ENCODE results near the gene STPG1.
A peak's percentile ranks its signal among the peaks of the same experiment; 100 is the strongest.
"Not testable (repeated sequence)": the region's sequence is repeated elsewhere in the genome, so short reads cannot be mapped to it uniquely, and the experiment has no call there.

Gene STPG1

DNA sequence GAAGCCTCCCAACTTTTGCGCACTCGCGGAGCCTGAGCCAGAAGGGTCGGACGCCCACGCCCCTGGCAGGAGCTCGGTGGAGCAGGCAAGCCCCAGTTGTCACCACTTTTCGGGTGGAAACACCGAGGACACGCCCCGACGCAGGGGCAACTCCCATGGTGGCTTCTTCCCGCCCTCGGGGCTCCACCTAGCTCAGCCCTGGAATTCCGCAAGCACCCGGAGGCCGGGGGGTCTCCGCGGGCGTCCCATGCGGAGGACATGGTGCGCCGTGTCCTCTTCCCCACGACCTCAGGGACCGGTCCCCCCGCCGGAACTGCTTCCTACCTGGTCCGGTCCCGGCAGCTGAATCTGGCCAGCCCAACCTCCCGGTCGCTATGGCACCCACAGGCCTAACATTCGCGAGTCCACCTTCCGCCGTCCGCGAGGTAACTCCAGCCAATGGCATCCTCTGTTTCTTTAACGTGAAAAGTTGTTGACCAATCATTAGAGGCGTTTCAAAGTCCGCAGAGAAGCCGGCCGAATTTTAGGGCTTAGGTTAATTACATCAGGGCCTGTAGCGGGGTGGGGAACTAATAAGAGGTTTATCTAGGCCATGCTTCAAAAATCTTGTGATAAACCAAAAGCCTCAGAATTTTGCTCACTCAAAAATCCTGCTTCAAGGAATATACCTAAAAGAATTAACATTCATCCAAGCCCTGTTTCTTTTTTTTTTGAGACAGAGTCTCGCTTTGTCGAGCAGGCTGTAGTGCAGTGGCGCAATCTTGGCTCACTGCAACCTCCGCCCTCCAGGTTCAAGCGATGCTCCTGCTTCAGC, at the start of gene STPG1:
Gene STPG1 (minus strand): TSS at position 433 of the 814 bp plus-strand sequence. CDS start 12,394 bp downstream, outside the sequence.
- peaks cover 3% of the 10 kb centered on the region for H3K27me3 ChIP-seq (ENCODE audit: control insufficient read depth, insufficient read depth, low read length)
- no peaks in the 10 kb centered on the region for H3K9me3 ChIP-seq (ENCODE audit: control insufficient read depth, low read depth, low read length)
- peak within 1 kb of the TSS; percentile 80 for H3K4me3 ChIP-seq (ENCODE audit: low read length)
- peak within 1 kb of the TSS; percentile 80 for H3K9ac ChIP-seq (ENCODE audit: low read length)
- peak within 1 kb of the TSS; percentile 12 for H3K27ac ChIP-seq (ENCODE audit: low read length)
- H3K4me1 ChIP-seq (ENCODE audit: control insufficient read depth, low read depth, low read length): peaks cover 5% of the 10 kb centered on the region
- no peaks in the 10 kb centered on the region for H3K36me3 ChIP-seq (ENCODE audit: control insufficient read depth, low read depth, low read length)

- not testable (repeated sequence) for H3K27me3 ChIP-seq (ENCODE audit: control insufficient read depth, insufficient read depth, low read length); H3K36me3 ChIP-seq (ENCODE audit: control insufficient read depth, low read depth, low read length); H3K9me3 ChIP-seq (ENCODE audit: control insufficient read depth, low read depth, low read length)
These were observed 48.5 kb upstream of the STPG1 start for GRCh38 chr1:24462128-24462527.

DNA sequence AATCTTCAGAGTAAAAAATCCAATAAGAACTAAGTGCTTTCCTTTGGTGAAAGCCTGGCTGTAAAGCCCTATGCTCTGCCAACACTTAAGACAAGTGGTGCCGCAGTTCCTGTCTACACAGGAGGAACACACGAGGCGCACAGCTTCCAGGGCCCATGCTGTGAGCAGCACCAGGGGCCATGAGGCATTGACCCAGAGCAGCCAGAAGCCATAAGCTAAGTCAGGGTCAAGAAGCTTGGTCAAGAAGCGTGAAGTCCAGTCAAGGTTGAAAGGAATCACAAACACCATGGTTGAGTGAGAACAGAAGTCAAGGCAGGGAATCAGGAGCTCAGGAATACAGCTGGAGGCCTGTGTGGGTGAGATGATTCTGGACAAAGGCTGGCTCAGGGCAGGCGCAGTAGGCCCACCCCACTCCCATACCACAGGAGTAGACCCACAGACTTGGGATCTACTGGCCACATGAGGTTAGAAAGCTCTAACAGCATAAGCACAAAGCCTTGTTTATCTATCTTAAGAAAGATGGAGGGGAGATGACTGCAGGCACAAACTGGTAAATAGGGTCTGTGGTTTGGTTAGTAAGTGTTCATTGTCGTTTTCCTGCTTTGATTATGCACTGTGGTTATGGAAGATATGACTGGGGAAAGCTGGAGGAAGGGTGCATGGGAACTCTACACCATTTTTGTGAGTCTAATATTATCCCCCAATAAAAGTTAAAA, 46.1 kb upstream of the STPG1 start:
- no peak overlapping the region for H3K27ac ChIP-seq (ENCODE audit: low read length)
- H3K9me3 ChIP-seq (ENCODE audit: control insufficient read depth, low read depth, low read length): no peaks in the 10 kb centered on the region
- no peak overlapping the region for H3K4me3 ChIP-seq (ENCODE audit: low read length)
- H3K27me3 ChIP-seq (ENCODE audit: control insufficient read depth, insufficient read depth, low read length): no peaks in the 10 kb centered on the region
- H3K36me3 ChIP-seq (ENCODE audit: control insufficient read depth, low read depth, low read length): no peaks in the 10 kb centered on the region
- peaks cover 16% of the 10 kb centered on the region for H3K4me1 ChIP-seq (ENCODE audit: control insufficient read depth, low read depth, low read length)
- no peak overlapping the region for H3K9ac ChIP-seq (ENCODE audit: low read length)

More at GRCh38 chr1:24462128-24462527, 48.5 kb upstream of the STPG1 start:
- H3K27ac ChIP-seq (ENCODE audit: low read length); H3K9ac ChIP-seq (ENCODE audit: low read length); H3K4me3 ChIP-seq (ENCODE audit: low read length): not testable (repeated sequence)
- peaks cover 27% of the 10 kb centered on the region for H3K4me1 ChIP-seq (ENCODE audit: control insufficient read depth, low read depth, low read length)

GRCh38 chr1:24457866-24458265, 44.3 kb upstream of the STPG1 start:
- no peak overlapping the region for H3K4me3 ChIP-seq (ENCODE audit: low read length)
- H3K9me3 ChIP-seq (ENCODE audit: control insufficient read depth, low read depth, low read length): no peaks in the 10 kb centered on the region
- H3K4me1 ChIP-seq (ENCODE audit: control insufficient read depth, low read depth, low read length): no peaks in the 10 kb centered on the region
- no peaks in the 10 kb centered on the region for H3K27me3 ChIP-seq (ENCODE audit: control insufficient read depth, insufficient read depth, low read length)
- H3K9ac ChIP-seq (ENCODE audit: low read length): no peak overlapping the region
- H3K36me3 ChIP-seq (ENCODE audit: control insufficient read depth, low read depth, low read length): no peaks in the 10 kb centered on the region
- H3K27ac ChIP-seq (ENCODE audit: low read length): no peak overlapping the region

DNA sequence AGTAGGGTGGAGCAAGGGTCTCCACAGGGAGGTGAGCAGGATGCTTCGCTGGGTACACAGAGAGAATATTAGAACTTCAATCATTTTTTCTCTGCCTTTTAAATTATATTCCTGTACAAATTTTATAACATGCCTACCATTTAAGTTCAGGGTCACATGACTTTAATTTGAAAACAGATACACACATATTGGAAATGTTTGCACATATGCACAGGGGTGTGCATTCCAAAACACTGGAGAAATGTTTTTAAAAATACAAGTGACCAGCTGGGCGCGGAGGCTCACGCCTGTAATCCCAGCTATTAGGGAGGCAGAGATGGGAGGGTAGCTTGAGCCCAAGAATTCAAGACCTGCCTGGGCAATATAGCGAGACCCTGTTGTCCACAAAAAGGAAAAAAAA, 41.7 kb upstream of the STPG1 start:
- Histone ChIP-seq H3K36me3 (ENCODE audit: control insufficient read depth, low read depth, low read length) (no peaks in the 10 kb centered on the region), H3K9me3 (ENCODE audit: control insufficient read depth, low read depth, low read length) (no peaks in the 10 kb centered on the region), H3K27ac (ENCODE audit: low read length) (no peak overlapping the region), H3K4me3 (ENCODE audit: low read length) (no peak overlapping the region), H3K27me3 (ENCODE audit: control insufficient read depth, insufficient read depth, low read length) (no peaks in the 10 kb centered on the region), H3K4me1 (ENCODE audit: control insufficient read depth, low read depth, low read length) (no peaks in the 10 kb centered on the region), H3K9ac (ENCODE audit: low read length) (no peak overlapping the region)

- no peaks in the 10 kb centered on the region for H3K9me3 ChIP-seq (ENCODE audit: control insufficient read depth, low read depth, low read length)
- no peaks in the 10 kb centered on the region for H3K27me3 ChIP-seq (ENCODE audit: control insufficient read depth, insufficient read depth, low read length)
- no peaks in the 10 kb centered on the region for H3K4me1 ChIP-seq (ENCODE audit: control insufficient read depth, low read depth, low read length)
- H3K36me3 ChIP-seq (ENCODE audit: control insufficient read depth, low read depth, low read length): no peaks in the 10 kb centered on the region
- H3K27ac ChIP-seq (ENCODE audit: low read length): no peak overlapping the region
- no peak overlapping the region for H3K4me3 ChIP-seq (ENCODE audit: low read length)
- H3K9ac ChIP-seq (ENCODE audit: low read length): no peak overlapping the region
These were observed 41.1 kb upstream of the STPG1 start for GRCh38 chr1:24454673-24455072.

DNA sequence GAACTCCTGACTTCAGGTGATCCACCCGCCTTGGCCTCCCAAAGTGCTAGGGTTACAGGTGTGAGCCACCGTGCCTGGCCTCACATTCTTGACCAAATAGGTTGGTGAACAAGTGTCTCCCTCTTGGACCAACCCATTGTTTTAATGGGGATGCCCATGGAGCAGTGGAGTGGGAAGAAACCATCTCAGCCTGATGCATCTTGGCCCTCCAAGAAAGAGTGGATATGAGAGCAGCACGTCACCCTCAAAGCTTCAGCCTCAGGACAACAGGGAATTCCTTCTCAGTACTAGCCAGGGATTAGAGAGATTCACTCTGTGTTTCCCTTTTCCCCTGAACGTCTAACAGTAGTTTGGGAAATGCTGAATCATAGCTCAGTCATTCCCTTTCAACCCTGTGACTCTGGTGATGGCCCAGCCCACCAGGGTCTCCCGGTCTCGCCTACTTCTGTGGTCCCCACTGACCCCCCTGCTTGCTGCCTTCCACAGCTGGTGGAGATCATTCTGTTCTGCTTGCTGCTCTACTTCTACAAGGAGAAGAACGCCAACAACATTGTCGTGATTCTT, 39.4 kb upstream of the STPG1 start:
- no peak overlapping the region for H3K27ac ChIP-seq (ENCODE audit: low read length)
- no peaks in the 10 kb centered on the region for H3K27me3 ChIP-seq (ENCODE audit: control insufficient read depth, insufficient read depth, low read length)
- H3K9ac ChIP-seq (ENCODE audit: low read length): no peak overlapping the region
- H3K4me1 ChIP-seq (ENCODE audit: control insufficient read depth, low read depth, low read length): no peaks in the 10 kb centered on the region
- no peak overlapping the region for H3K4me3 ChIP-seq (ENCODE audit: low read length)
- no peaks in the 10 kb centered on the region for H3K9me3 ChIP-seq (ENCODE audit: control insufficient read depth, low read depth, low read length)
- no peaks in the 10 kb centered on the region for H3K36me3 ChIP-seq (ENCODE audit: control insufficient read depth, low read depth, low read length)

DNA sequence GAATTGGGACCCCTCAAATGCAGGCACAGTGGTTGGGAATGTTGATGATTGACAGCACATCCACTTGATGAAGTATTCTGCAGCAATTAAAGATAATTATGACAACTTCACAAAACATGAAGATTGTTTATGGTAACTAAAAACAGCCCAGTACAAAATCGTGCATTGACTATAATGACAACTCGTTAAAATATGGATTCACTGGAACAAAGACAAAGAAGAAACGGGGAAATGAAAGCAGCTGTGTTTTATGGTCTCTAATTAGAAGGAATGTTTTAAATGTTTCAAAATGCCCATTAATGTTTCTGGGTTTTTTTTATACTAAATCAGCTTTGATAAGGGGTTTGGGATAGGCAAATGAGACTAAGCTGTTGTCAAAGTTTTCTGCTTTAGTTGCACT, 38.2 kb upstream of the STPG1 start:
- Histone ChIP-seq H3K4me3 (ENCODE audit: low read length) (no peak overlapping the region), H3K36me3 (ENCODE audit: control insufficient read depth, low read depth, low read length) (no peaks in the 10 kb centered on the region), H3K4me1 (ENCODE audit: control insufficient read depth, low read depth, low read length) (no peaks in the 10 kb centered on the region), H3K9me3 (ENCODE audit: control insufficient read depth, low read depth, low read length) (no peaks in the 10 kb centered on the region), H3K27ac (ENCODE audit: low read length) (no peak overlapping the region), H3K27me3 (ENCODE audit: control insufficient read depth, insufficient read depth, low read length) (no peaks in the 10 kb centered on the region), H3K9ac (ENCODE audit: low read length) (no peak overlapping the region)

DNA sequence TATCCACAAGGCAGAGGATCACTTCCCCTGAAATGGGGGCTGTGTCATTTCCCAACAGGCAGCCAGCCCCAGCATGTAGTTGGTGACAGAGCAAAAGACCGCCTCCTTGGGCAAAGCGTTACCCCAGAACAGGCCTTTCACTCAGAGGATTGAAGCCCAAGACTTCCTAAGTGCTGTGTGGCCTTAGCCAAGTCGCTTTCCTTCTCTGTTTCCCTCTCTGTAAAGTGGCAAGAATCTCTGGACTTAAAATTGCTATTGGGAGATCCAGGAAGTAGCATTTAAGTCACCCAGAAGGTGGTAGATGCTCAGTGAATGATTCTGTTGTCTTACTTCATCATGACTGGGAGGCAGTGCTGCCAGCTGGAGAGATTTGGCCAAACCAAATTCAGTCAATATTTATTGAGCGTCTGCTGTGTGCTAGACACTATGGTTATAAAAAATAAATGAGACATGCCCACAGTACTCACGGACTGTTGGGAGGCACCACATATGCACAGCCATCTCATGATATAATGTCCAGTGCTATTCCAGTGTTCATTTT, 37.3 kb upstream of the STPG1 start:
- Histone ChIP-seq H3K4me3 (ENCODE audit: low read length) (no peak overlapping the region), H3K9ac (ENCODE audit: low read length) (no peak overlapping the region), H3K27ac (ENCODE audit: low read length) (no peak overlapping the region), H3K27me3 (ENCODE audit: control insufficient read depth, insufficient read depth, low read length) (no peaks in the 10 kb centered on the region), H3K4me1 (ENCODE audit: control insufficient read depth, low read depth, low read length) (no peaks in the 10 kb centered on the region), H3K9me3 (ENCODE audit: control insufficient read depth, low read depth, low read length) (no peaks in the 10 kb centered on the region), H3K36me3 (ENCODE audit: control insufficient read depth, low read depth, low read length) (no peaks in the 10 kb centered on the region)

DNA sequence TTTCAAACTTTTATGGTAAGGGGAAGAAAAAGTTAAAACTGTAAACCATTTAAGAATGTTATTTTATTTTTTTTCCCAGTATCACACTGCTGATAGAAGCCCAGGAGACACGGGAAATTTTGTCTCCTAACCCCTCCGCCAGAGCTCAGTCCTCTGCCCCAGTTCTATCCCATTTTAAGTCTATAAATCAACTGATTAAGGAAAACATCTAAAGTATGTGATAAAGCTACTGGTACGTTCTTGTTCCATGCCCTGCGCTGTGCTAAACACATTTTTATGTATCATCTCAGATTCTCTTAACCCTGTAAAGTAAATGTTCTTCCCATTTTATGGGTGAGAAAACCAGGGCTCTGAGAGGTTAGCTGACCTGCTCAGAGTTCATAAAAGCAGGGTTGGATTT, 36.7 kb upstream of the STPG1 start:
- Histone ChIP-seq H3K27me3 (ENCODE audit: control insufficient read depth, insufficient read depth, low read length) (no peaks in the 10 kb centered on the region), H3K9ac (ENCODE audit: low read length) (no peak overlapping the region), H3K36me3 (ENCODE audit: control insufficient read depth, low read depth, low read length) (no peaks in the 10 kb centered on the region), H3K4me3 (ENCODE audit: low read length) (no peak overlapping the region), H3K9me3 (ENCODE audit: control insufficient read depth, low read depth, low read length) (no peaks in the 10 kb centered on the region), H3K27ac (ENCODE audit: low read length) (no peak overlapping the region), H3K4me1 (ENCODE audit: control insufficient read depth, low read depth, low read length) (no peaks in the 10 kb centered on the region)

GRCh38 chr1:24446446-24446845, 32.9 kb upstream of the STPG1 start:
- not testable (repeated sequence) for H3K4me1 ChIP-seq (ENCODE audit: control insufficient read depth, low read depth, low read length); H3K36me3 ChIP-seq (ENCODE audit: control insufficient read depth, low read depth, low read length); H3K27me3 ChIP-seq (ENCODE audit: control insufficient read depth, insufficient read depth, low read length); H3K4me3 ChIP-seq (ENCODE audit: low read length); H3K9ac ChIP-seq (ENCODE audit: low read length); H3K9me3 ChIP-seq (ENCODE audit: control insufficient read depth, low read depth, low read length); H3K27ac ChIP-seq (ENCODE audit: low read length)
